MCF 10A (cell line): Measurements from ENCODE around the gene SLC2A6. TPM values are rescaled to one million over a fixed set of nuclear protein-coding genes. Genes with fewer than 3 reads are reported as not detected.
A peak's percentile ranks its signal among the peaks of the same experiment; 100 is the strongest.

Source experiments
- BruUV-seq: library from RNA; stranded (reverse); fragments of 400-500 nt; replicated peaks from 2 replicates; lab custom pipeline; 2021; lab: Mats Ljungman, UMichigan
- CTCF ChIA-PET: fragments of 300-600 bp; sonication (Branson Sonifier 250); formaldehyde crosslinking; extraction: SDS; loops from one replicate; lab custom pipeline; 2021; ENCODE audit warnings: antibody characterized with exemption, inconsistent platforms; lab: Yijun Ruan, JAX
- POLR2A ChIA-PET: fragments of 300-600, 350-650 bp; sonication (Branson Sonifier 250); formaldehyde crosslinking; extraction: SDS; loops from one replicate; lab custom pipeline; 2020; ENCODE audit warnings: antibody characterized with exemption, inconsistent platforms; lab: Yijun Ruan, JAX
- DNase-seq: peaks from one replicate; pipeline ENCODE4 v3.0.0-alpha.2; 2018; ENCODE audit not compliant: unreplicated experiment
- H3K27ac Mint-ChIP-seq: one replicate; pipeline ENCODE4 v1.8.0; 2022; ENCODE audit warnings: mild to moderate bottlenecking, low read depth, mixed read lengths; ENCODE audit not compliant: unreplicated experiment
- H3K27me3 Mint-ChIP-seq: one replicate; pipeline ENCODE4 v1.8.0; 2022; ENCODE audit warnings: mixed read lengths; ENCODE audit not compliant: insufficient read depth, unreplicated experiment
- H3K36me3 Mint-ChIP-seq: one replicate; pipeline ENCODE4 v1.8.0; 2022; ENCODE audit warnings: mild to moderate bottlenecking, moderate library complexity, mixed read lengths; ENCODE audit not compliant: insufficient read depth, unreplicated experiment
- H3K4me1 Mint-ChIP-seq: one replicate; pipeline ENCODE4 v1.8.0; 2022; ENCODE audit warnings: mixed read lengths; ENCODE audit not compliant: insufficient read depth, unreplicated experiment
- H3K4me3 Mint-ChIP-seq: one replicate; pipeline ENCODE4 v1.8.0; 2022; ENCODE audit warnings: mild to moderate bottlenecking, moderate library complexity, mixed read lengths; ENCODE audit not compliant: unreplicated experiment
- H3K9me3 Mint-ChIP-seq: one replicate; pipeline ENCODE4 v1.8.0; 2022; ENCODE audit warnings: mixed read lengths; ENCODE audit not compliant: unreplicated experiment
- intact Hi-C: fragments of 100-400 bp; cut with micrococcal nuclease; formaldehyde crosslinking; loops from 2 replicates; pipeline ENCODE4 v1.14.1; 2022
- total RNA-seq: library from RNA; stranded (reverse); gene quantifications from 2 replicates; pipeline ENCODE4 v1.2.3, GENCODE V29; 2022
- TF ChIP-seq, protein P1 (sequence below): fragments of 200-600 bp; IDR thresholded peaks from one replicate; pipeline ENCODE4 v1.8.0; 2022; ENCODE audit warnings: antibody characterized with exemption, mild to moderate bottlenecking; ENCODE audit not compliant: unreplicated experiment

Gene SLC2A6
- total RNA-seq, 1 experiment from 2014 or later = 0.42 TPM

DNA sequence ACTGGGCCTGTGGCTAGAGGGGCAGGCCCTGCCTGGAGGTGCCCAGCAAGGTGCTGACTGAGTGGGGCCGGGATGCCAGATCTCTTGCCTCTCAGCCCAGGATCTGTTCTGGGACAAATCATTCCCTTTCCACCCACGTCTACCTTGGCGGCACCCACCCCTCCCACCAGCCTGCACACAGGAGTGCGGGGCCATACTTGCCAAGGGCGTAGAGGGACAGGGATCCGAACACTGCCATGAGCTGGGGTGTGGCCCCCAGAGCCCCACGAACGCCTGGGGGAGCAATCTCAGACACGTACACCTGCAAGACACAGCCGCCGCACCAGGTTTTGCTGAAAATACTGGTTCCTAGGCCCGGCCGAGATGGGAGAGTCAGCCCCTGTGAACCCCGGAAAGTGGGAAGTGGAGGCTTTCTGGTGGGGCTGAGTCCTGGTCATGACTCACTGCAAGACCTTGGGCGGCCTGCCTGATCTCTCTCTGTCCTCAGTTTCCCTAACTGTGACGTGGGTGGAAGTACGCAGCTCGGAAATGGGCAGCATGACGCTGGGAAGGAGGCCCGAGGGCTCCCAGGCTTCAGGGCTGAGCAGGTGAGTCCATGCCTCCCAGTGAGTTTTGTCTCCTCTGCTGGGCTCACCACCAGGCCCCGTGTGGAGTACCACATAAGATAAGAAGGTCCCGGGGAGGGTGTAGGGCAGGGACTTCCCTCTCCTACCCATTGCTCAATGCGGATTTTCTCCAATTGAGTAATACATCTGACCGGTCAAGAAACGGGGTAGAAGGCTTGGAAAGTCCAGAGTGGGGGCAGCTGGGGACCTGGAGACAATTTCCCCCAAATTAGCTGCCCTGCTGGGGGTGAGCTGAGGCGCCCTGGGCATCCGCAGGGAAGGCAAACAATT lies 2.6 kb downstream of the SLC2A6 start:
- intact Hi-C loops = no loop called here
- ChIA-PET CTCF (interaction anchor here (0.6 to 1.0 kb wide), 4 partner anchors 10 to 295 kb away, joined by 3 read pairs; no protein-coding TSS in a partner anchor), POLR2A (no interaction called here)
- Mint-ChIP-seq H3K27me3 (no peaks in the 10 kb centered on the region), H3K36me3 (peaks cover 6% of the 10 kb centered on the region), H3K27ac (no peak overlapping the region), H3K4me3 (no peak overlapping the region), H3K4me1 (no peaks in the 10 kb centered on the region), H3K9me3 (no peaks in the 10 kb centered on the region)
- DNase-seq = peak; percentile 35
- no TSS peak for BruUV-seq
- TF ChIP-seq, protein P1, sequence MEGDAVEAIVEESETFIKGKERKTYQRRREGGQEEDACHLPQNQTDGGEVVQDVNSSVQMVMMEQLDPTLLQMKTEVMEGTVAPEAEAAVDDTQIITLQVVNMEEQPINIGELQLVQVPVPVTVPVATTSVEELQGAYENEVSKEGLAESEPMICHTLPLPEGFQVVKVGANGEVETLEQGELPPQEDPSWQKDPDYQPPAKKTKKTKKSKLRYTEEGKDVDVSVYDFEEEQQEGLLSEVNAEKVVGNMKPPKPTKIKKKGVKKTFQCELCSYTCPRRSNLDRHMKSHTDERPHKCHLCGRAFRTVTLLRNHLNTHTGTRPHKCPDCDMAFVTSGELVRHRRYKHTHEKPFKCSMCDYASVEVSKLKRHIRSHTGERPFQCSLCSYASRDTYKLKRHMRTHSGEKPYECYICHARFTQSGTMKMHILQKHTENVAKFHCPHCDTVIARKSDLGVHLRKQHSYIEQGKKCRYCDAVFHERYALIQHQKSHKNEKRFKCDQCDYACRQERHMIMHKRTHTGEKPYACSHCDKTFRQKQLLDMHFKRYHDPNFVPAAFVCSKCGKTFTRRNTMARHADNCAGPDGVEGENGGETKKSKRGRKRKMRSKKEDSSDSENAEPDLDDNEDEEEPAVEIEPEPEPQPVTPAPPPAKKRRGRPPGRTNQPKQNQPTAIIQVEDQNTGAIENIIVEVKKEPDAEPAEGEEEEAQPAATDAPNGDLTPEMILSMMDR = no peak

DNA sequence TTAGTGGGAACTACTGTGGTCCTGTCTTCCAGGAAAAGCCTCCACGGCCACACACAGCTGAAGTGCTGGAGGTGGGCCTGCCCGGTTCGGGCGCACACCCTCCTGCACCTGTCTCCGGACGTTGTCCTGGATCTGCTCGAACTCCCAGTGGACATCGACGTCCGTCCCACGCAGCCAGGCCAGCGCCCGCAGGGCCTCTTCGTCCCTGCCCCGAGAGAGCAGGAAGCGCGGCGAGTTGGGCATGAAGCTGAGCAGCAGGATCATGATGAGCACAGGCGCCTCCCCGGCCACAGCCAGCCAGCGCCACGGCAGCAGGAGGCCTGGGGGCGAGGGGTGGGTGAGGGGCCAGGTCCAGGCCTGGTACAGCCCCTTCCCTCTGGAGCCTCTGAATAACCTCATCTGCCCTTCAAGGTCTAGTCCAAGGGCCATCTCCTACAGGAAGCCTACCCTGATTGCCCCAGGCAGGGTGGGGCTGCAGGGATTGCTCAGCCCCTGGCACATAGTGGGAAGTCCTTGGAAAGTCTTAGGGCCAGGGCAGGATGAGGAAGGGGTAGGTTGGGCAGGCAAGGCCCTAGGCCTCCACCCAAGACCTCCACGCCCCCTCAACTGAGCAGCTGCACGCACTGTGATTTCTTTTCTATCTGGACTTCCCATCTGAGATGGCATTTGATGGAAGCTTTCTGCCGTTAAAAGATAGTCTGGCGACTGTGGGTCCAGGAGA lies 3.4 kb downstream of the SLC2A6 start:
- no peaks in the 10 kb centered on the region for H3K9me3 Mint-ChIP-seq
- POLR2A ChIA-PET = no interaction called here
- CTCF ChIA-PET = interaction anchor here (0.9 kb wide), 2 partner anchors 11 to 59 kb away, joined by 3 to 4 read pairs; no protein-coding TSS in a partner anchor
- no peaks in the 10 kb centered on the region for H3K27me3 Mint-ChIP-seq
- BruUV-seq = no TSS peak
- no peak overlapping the region for H3K4me3 Mint-ChIP-seq
- no peak for DNase-seq
- no peaks in the 10 kb centered on the region for H3K4me1 Mint-ChIP-seq
- intact Hi-C loops = no loop called here
- TF ChIP-seq, protein P1 = no peak
- no peak overlapping the region for H3K27ac Mint-ChIP-seq
- H3K36me3 Mint-ChIP-seq = peaks cover 6% of the 10 kb centered on the region

DNA sequence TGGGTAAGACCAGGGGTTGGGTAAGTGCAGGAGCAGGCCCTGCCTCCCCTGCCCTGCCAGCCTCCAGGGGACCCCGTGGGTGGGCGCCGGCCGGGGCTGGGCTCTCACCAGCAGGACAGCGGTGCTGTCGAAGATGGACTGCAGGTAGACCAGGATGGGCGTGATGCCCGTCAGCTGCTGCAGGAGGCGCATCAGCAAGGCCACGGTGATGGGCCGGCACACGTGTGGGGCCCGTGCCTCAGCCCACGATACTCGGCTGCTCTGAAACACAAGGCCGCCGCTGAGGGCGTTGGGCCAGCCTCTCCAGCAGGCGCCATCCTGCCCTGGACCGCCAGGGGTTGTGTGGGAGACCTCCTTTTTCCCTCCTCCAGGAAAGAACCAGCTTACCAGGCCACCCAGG lies 4.0 kb downstream of the SLC2A6 start:
- BruUV-seq = no TSS peak
- H3K27me3 Mint-ChIP-seq = no peaks in the 10 kb centered on the region
- H3K9me3 Mint-ChIP-seq = no peaks in the 10 kb centered on the region
- TF ChIP-seq, protein P1 = no peak
- H3K4me1 Mint-ChIP-seq = no peaks in the 10 kb centered on the region
- ChIA-PET CTCF (interaction anchor here (0.9 kb wide), 1 partner anchor 58 kb away, joined by 4 read pairs; no protein-coding TSS in a partner anchor), POLR2A (no interaction called here)
- intact Hi-C loops = no loop called here
- H3K27ac Mint-ChIP-seq = no peak overlapping the region
- H3K4me3 Mint-ChIP-seq = no peak overlapping the region
- peaks cover 6% of the 10 kb centered on the region for H3K36me3 Mint-ChIP-seq
- DNase-seq = no peak

DNA sequence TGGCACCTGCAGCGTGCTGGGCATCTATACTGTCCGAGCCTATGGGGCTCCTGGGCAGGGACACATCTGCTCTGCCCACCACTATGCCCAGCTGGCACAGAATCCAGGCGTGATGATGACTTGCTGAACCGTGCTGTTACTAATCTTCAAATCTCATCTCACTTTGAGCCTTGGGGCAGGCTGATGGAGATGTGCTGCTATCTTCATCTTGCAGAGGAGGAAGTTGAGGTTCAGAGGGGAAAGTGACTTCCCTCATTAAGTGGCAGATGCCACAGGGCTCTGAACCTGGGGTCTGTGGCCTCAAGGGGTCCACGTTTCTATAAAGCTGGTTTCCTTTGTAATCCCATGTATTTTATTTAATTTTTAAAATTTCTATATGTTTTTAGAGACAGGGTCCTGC lies 4.7 kb downstream of the SLC2A6 start:
- TF ChIP-seq, protein P1 = no peak
- Mint-ChIP-seq H3K27ac (no peak overlapping the region), H3K9me3 (no peaks in the 10 kb centered on the region), H3K27me3 (no peaks in the 10 kb centered on the region), H3K4me1 (no peaks in the 10 kb centered on the region), H3K4me3 (no peak overlapping the region), H3K36me3 (peaks cover 6% of the 10 kb centered on the region)
- no peak for DNase-seq
- BruUV-seq = no TSS peak
- ChIA-PET CTCF (no interaction called here), POLR2A (no interaction called here)
- intact Hi-C loops = no loop called here
